ENCODE results near the gene C3orf22.

Gene C3orf22

GRCh38 chr3:126512916-126513650 lies 45.6 kb downstream of the C3orf22 start:
- DNase-seq (ENCODE audit: low read depth in 2 of 2): no peak

GRCh38 chr3:126512026-126512425 lies 46.7 kb downstream of the C3orf22 start:
- no peak for DNase-seq (ENCODE audit: low read depth in 2 of 2)

- no peak for DNase-seq (ENCODE audit: low read depth in 2 of 2)
These were observed 47.4 kb downstream of the C3orf22 start for GRCh38 chr3:126511291-126511690.

- no peak for DNase-seq (ENCODE audit: low read depth in 2 of 2)
These were observed 48.3 kb downstream of the C3orf22 start for GRCh38 chr3:126510308-126510910.

- no peak for DNase-seq (ENCODE audit: low read depth in 2 of 2)
These were observed 49.0 kb downstream of the C3orf22 start for GRCh38 chr3:126509597-126510307.

GRCh38 chr3:126508564-126508964 lies 50.2 kb downstream of the C3orf22 start:
- DNase-seq (ENCODE audit: low read depth in 2 of 2): no peak

- DNase-seq (ENCODE audit: low read depth in 2 of 2): no peak
These were observed 50.8 kb downstream of the C3orf22 start for GRCh38 chr3:126507886-126508285.

- no peak for DNase-seq (ENCODE audit: low read depth in 2 of 2)
These were observed 55.0 kb downstream of the C3orf22 start for GRCh38 chr3:126503701-126504100.

- DNase-seq (ENCODE audit: low read depth in 2 of 2): no peak
These were observed 56.1 kb downstream of the C3orf22 start for GRCh38 chr3:126502656-126503055.

- DNase-seq (ENCODE audit: low read depth in 2 of 2): no peak
These were observed 57.0 kb downstream of the C3orf22 start for GRCh38 chr3:126501736-126502135.

- DNase-seq (ENCODE audit: low read depth in 2 of 2): no peak
These were observed 57.7 kb downstream of the C3orf22 start for GRCh38 chr3:126501054-126501453.

- DNase-seq (ENCODE audit: low read depth in 2 of 2): no peak
These were observed 58.7 kb downstream of the C3orf22 start for GRCh38 chr3:126500016-126500415.
